ENCODE data around the gene SFRP4.

SFRP4 gene

DNA sequence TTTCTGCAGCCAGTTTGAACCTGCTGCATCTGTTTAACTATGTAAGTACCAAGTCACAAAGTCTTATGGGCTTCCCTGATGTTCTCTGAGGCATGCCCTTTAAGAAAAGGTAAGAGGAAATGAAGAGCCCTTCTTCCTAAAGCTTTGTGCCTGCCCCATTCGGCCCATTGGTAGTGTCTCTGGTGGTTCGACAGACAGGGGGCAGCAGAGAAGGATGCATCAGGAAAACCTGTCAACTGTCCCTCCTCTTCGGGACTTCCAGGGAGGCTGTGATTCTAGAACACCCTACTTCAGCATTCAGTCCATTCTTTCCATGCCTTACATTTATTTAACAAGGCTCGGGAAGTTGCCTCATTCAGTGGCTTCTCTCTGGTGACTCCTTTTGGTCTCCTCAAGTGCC, 1.9 kb upstream of the SFRP4 start:
- Histone ChIP-seq H3K9me3 (ENCODE audit: low read length) (no peaks in the 10 kb centered on the region), H3K9me2 (ENCODE audit: low read depth, low read length) (no peaks in the 10 kb centered on the region), H3K4me1 (ENCODE audit: insufficient read depth, low read length, severe bottlenecking) (no peaks in the 10 kb centered on the region), H4K20me1 (ENCODE audit: insufficient read depth, low read length) (no peaks in the 10 kb centered on the region), H3K4me2 (ENCODE audit: low read length) (no peak overlapping the region), H3F3A (ENCODE audit: insufficient read depth, low read length) (no peaks in the 10 kb centered on the region), H3K9ac (ENCODE audit: low read length) (no peak overlapping the region), H3K27me3 (ENCODE audit: insufficient read depth, low read length) (no peaks in the 10 kb centered on the region), H3K4me3 (ENCODE audit: low read depth, low read length, poor library complexity, severe bottlenecking) (no peak overlapping the region), H3K36me3 (ENCODE audit: insufficient read depth, low read length) (no peaks in the 10 kb centered on the region), H3K79me2 (ENCODE audit: insufficient read depth, low read length) (no peaks in the 10 kb centered on the region), H2AFZ (ENCODE audit: low read length) (no peak overlapping the region), H3K27ac (ENCODE audit: low read depth, low read length, poor library complexity, severe bottlenecking) (no peak overlapping the region)
- TF ChIP-seq, protein P1, sequence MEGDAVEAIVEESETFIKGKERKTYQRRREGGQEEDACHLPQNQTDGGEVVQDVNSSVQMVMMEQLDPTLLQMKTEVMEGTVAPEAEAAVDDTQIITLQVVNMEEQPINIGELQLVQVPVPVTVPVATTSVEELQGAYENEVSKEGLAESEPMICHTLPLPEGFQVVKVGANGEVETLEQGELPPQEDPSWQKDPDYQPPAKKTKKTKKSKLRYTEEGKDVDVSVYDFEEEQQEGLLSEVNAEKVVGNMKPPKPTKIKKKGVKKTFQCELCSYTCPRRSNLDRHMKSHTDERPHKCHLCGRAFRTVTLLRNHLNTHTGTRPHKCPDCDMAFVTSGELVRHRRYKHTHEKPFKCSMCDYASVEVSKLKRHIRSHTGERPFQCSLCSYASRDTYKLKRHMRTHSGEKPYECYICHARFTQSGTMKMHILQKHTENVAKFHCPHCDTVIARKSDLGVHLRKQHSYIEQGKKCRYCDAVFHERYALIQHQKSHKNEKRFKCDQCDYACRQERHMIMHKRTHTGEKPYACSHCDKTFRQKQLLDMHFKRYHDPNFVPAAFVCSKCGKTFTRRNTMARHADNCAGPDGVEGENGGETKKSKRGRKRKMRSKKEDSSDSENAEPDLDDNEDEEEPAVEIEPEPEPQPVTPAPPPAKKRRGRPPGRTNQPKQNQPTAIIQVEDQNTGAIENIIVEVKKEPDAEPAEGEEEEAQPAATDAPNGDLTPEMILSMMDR (IDR thresholded peaks at IDR 0.05; ENCODE audit: low read length) = no peak

- TF ChIP-seq, protein P1 (IDR thresholded peaks at IDR 0.05; ENCODE audit: low read length) = no peak
- no peak for TF ChIP-seq EZH2 (IDR thresholded peaks at IDR 0.05; ENCODE audit: borderline replicate concordance, low read length)
- Histone ChIP-seq H3F3A (ENCODE audit: insufficient read depth, low read length) (no peaks in the 10 kb centered on the region), H3K36me3 (ENCODE audit: insufficient read depth, low read length) (no peaks in the 10 kb centered on the region), H3K9me3 (ENCODE audit: low read length) (no peaks in the 10 kb centered on the region), H3K27ac (ENCODE audit: low read depth, low read length, poor library complexity, severe bottlenecking) (no peak overlapping the region), H3K27me3 (ENCODE audit: insufficient read depth, low read length) (no peaks in the 10 kb centered on the region), H3K9me2 (ENCODE audit: low read depth, low read length) (no peaks in the 10 kb centered on the region), H3K4me1 (ENCODE audit: insufficient read depth, low read length, severe bottlenecking) (no peaks in the 10 kb centered on the region), H3K9ac (ENCODE audit: low read length) (no peak overlapping the region), H3K79me2 (ENCODE audit: insufficient read depth, low read length) (no peaks in the 10 kb centered on the region), H3K4me3 (ENCODE audit: low read depth, low read length, poor library complexity, severe bottlenecking) (no peak overlapping the region), H3K4me2 (ENCODE audit: low read length) (no peak overlapping the region), H4K20me1 (ENCODE audit: insufficient read depth, low read length) (no peaks in the 10 kb centered on the region), H2AFZ (ENCODE audit: low read length) (no peak overlapping the region)
Measured at GRCh38 chr7:37916017-37916672, 472 bp downstream of the SFRP4 start.

GRCh38 chr7:37915438-37915837, 1.2 kb downstream of the SFRP4 start:
- H3K9me3 ChIP-seq (ENCODE audit: low read length) = no peaks in the 10 kb centered on the region
- no peaks in the 10 kb centered on the region for H4K20me1 ChIP-seq (ENCODE audit: insufficient read depth, low read length)
- H3F3A ChIP-seq (ENCODE audit: insufficient read depth, low read length) = no peaks in the 10 kb centered on the region
- H3K36me3 ChIP-seq (ENCODE audit: insufficient read depth, low read length) = no peaks in the 10 kb centered on the region
- no peaks in the 10 kb centered on the region for H3K4me1 ChIP-seq (ENCODE audit: insufficient read depth, low read length, severe bottlenecking)
- H3K27me3 ChIP-seq (ENCODE audit: insufficient read depth, low read length) = no peaks in the 10 kb centered on the region
- no peak overlapping the region for H3K9ac ChIP-seq (ENCODE audit: low read length)
- H3K4me2 ChIP-seq (ENCODE audit: low read length) = no peak overlapping the region
- H2AFZ ChIP-seq (ENCODE audit: low read length) = no peak overlapping the region
- H3K9me2 ChIP-seq (ENCODE audit: low read depth, low read length) = no peaks in the 10 kb centered on the region
- no peaks in the 10 kb centered on the region for H3K79me2 ChIP-seq (ENCODE audit: insufficient read depth, low read length)
- H3K27ac ChIP-seq (ENCODE audit: low read depth, low read length, poor library complexity, severe bottlenecking) = no peak overlapping the region
- no peak for TF ChIP-seq EZH2 (IDR thresholded peaks at IDR 0.05; ENCODE audit: borderline replicate concordance, low read length)
- TF ChIP-seq, protein P1 (IDR thresholded peaks at IDR 0.05; ENCODE audit: low read length) = no peak
- H3K4me3 ChIP-seq (ENCODE audit: low read depth, low read length, poor library complexity, severe bottlenecking) = no peak overlapping the region
